ENCODE results near the gene DIP2C. TPM values are rescaled to one million over a fixed set of nuclear protein-coding genes. Genes with fewer than 3 reads are reported as not detected.

The DIP2C gene
- total and polyA plus RNA-seq, 3 donors from 2014 or later: 14.9 to 43.4 (median 30.1) TPM

- Histone ChIP-seq H3K36me3 (ENCODE audit: low read depth, missing control alignments) (no peaks in the 10 kb centered on the region), H3K9me3 (no peaks in the 10 kb centered on the region), H3K4me3 (no peak overlapping the region), H3K27me3 (no peaks in the 10 kb centered on the region), H3K4me1 (no peaks in the 10 kb centered on the region), H3K27ac (no peak overlapping the region)
- intact Hi-C loops (cut with DNase I; ENCODE audit: low total_unique reads): no loop called here
- DNase-seq: no peak
- no peak for TF ChIP-seq POLR2A (IDR thresholded peaks at IDR 0.05)
- TF ChIP-seq, protein P1, sequence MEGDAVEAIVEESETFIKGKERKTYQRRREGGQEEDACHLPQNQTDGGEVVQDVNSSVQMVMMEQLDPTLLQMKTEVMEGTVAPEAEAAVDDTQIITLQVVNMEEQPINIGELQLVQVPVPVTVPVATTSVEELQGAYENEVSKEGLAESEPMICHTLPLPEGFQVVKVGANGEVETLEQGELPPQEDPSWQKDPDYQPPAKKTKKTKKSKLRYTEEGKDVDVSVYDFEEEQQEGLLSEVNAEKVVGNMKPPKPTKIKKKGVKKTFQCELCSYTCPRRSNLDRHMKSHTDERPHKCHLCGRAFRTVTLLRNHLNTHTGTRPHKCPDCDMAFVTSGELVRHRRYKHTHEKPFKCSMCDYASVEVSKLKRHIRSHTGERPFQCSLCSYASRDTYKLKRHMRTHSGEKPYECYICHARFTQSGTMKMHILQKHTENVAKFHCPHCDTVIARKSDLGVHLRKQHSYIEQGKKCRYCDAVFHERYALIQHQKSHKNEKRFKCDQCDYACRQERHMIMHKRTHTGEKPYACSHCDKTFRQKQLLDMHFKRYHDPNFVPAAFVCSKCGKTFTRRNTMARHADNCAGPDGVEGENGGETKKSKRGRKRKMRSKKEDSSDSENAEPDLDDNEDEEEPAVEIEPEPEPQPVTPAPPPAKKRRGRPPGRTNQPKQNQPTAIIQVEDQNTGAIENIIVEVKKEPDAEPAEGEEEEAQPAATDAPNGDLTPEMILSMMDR (IDR thresholded peaks at IDR 0.05): no peak
- 66 to 80% methylated on average over 15 to 30 of the region's 30 CpGs for WGBS, 2 donors
Measured at GRCh38 chr10:697097-697875, 7.8 kb upstream of the DIP2C start.

GRCh38 chr10:695396-695795, 5.9 kb upstream of the DIP2C start:
- H3K4me3 ChIP-seq: no peak overlapping the region
- H3K4me1 ChIP-seq: no peaks in the 10 kb centered on the region
- H3K9me3 ChIP-seq: no peaks in the 10 kb centered on the region
- no peaks in the 10 kb centered on the region for H3K27me3 ChIP-seq
- H3K27ac ChIP-seq: no peak overlapping the region
- 89% methylated on average over 14 of the region's 14 CpGs; no CpG with 5 or more reads in 1 of the 2 donors for WGBS, 2 donors
- intact Hi-C loops (cut with DNase I; ENCODE audit: low total_unique reads): no loop called here
- no peak for DNase-seq
- H3K36me3 ChIP-seq (ENCODE audit: low read depth, missing control alignments): no peaks in the 10 kb centered on the region
- TF ChIP-seq, protein P1 (IDR thresholded peaks at IDR 0.05): no peak
- TF ChIP-seq POLR2A (IDR thresholded peaks at IDR 0.05): no peak

- Histone ChIP-seq H3K4me3 (no peak overlapping the region), H3K36me3 (ENCODE audit: low read depth, missing control alignments) (no peaks in the 10 kb centered on the region), H3K27ac (no peak overlapping the region), H3K4me1 (no peaks in the 10 kb centered on the region), H3K9me3 (no peaks in the 10 kb centered on the region), H3K27me3 (no peaks in the 10 kb centered on the region)
- TF ChIP-seq, protein P1 (IDR thresholded peaks at IDR 0.05): no peak
- DNase-seq: no peak
- intact Hi-C loops (cut with DNase I; ENCODE audit: low total_unique reads): no loop called here
- 59 to 79% methylated on average over 7 of the region's 7 CpGs for WGBS, 2 donors
Measured at GRCh38 chr10:693506-693905, 4.0 kb upstream of the DIP2C start.

- H3K27ac ChIP-seq: no peak overlapping the region
- WGBS, 2 donors: 88 to 95% methylated on average over 12 of the region's 12 CpGs
Measured at GRCh38 chr10:692682-693351, 3.3 kb upstream of the DIP2C start.

More at GRCh38 chr10:692682-693351, 3.3 kb upstream of the DIP2C start:
- H3K27me3 ChIP-seq: no peaks in the 10 kb centered on the region
- no peak for DNase-seq
- intact Hi-C loops (cut with DNase I; ENCODE audit: low total_unique reads): no loop called here
- no peak for TF ChIP-seq POLR2A (IDR thresholded peaks at IDR 0.05)
- TF ChIP-seq, protein P1 (IDR thresholded peaks at IDR 0.05): no peak
- no peaks in the 10 kb centered on the region for H3K36me3 ChIP-seq (ENCODE audit: low read depth, missing control alignments)
- H3K4me1 ChIP-seq: peaks cover 4% of the 10 kb centered on the region
- H3K4me3 ChIP-seq: no peak overlapping the region
- H3K9me3 ChIP-seq: no peaks in the 10 kb centered on the region

All from testis (tissue), 3 donors.